Omental fat pad (tissue), 4 donors: ENCODE results near the gene IPCEF1. TPM values are rescaled to one million over a fixed set of nuclear protein-coding genes. Genes with fewer than 3 reads are reported as not detected.
A peak's percentile ranks its signal among the peaks of the same experiment; 100 is the strongest.

Experiments used
- ATAC-seq: fragments of 150-250 bp; one replicate; pipeline ENCODE4 v1.9.1; 2016; ENCODE audit warnings: mild to moderate bottlenecking, moderate library complexity; ENCODE audit not compliant: low FRiP score
- DNase-seq: peaks from one replicate; pipeline ENCODE4 v3.0.0-alpha.2; 2019; ENCODE audit warnings: low spot score
- CTCF ChIP-seq, 3 donors: fragments of 450-650 bp; IDR thresholded peaks; one replicate each; pipeline ENCODE4 v1.5.1; 2016 to 2017; ENCODE audit warnings: antibody characterized with exemption in 3 of 3, mild to moderate bottlenecking in 3 of 3, moderate library complexity in 2 of 3
- total RNA-seq, 4 donors: library from RNA; depleted of rRNA; stranded (reverse); fragments of >200 nt; gene quantifications; one replicate each; pipeline ENCODE4 v1.1.0, GENCODE V29; 2016

The IPCEF1 gene
- total RNA-seq, 4 donors from 2014 or later: 0.84 to 9.2 (median 2.7) TPM

GRCh38 chr6:154285826-154286225 lies 70.8 kb downstream of the IPCEF1 start:
- no peak for TF ChIP-seq CTCF (IDR thresholded peaks at IDR 0.05)
- ATAC-seq (no peak), DNase-seq (no peak)

GRCh38 chr6:154284313-154284853 lies 72.2 kb downstream of the IPCEF1 start:
- DNase-seq: no peak
- no peak for ATAC-seq

GRCh38 chr6:154280521-154280920 lies 76.1 kb downstream of the IPCEF1 start:
- ATAC-seq (no peak), DNase-seq (no peak)
- TF ChIP-seq CTCF (IDR thresholded peaks at IDR 0.05): no peak

More at GRCh38 chr6:154284313-154284853, 72.2 kb downstream of the IPCEF1 start:
- no peak for TF ChIP-seq CTCF (IDR thresholded peaks at IDR 0.05)

GRCh38 chr6:154277629-154278017 lies 79.0 kb downstream of the IPCEF1 start:
- TF ChIP-seq CTCF (IDR thresholded peaks at IDR 0.05): no peak
- ATAC-seq (no peak), DNase-seq (no peak)

GRCh38 chr6:154276810-154277628 lies 79.6 kb downstream of the IPCEF1 start:
- TF ChIP-seq CTCF (IDR thresholded peaks at IDR 0.05): peak in 1 of 3 donors; percentile 7
- DNase-seq (no peak), ATAC-seq (no peak)

GRCh38 chr6:154274168-154274567 lies 82.4 kb downstream of the IPCEF1 start:
- TF ChIP-seq CTCF (IDR thresholded peaks at IDR 0.05): no peak
- no peak for ATAC-seq
- DNase-seq: no peak

GRCh38 chr6:154268486-154268885 lies 88.1 kb downstream of the IPCEF1 start:
- no peak for DNase-seq
- no peak for TF ChIP-seq CTCF (IDR thresholded peaks at IDR 0.05)
- no peak for ATAC-seq
